OCI-LY7 (cell line): ENCODE data around the gene CIAO3.

Experiments
- EZH2phosphoT487 ChIP-seq: fragments of 200-600 bp; sonication (generic); IDR thresholded peaks from 2 replicates; pipeline ENCODE4 v1.6.1; 2018; ENCODE audit warnings: low read depth, borderline replicate concordance, mild to moderate bottlenecking, mixed run types, antibody characterized with exemption, low read length, moderate library complexity, mixed read lengths
- TF ChIP-seq, protein P1 (sequence below): fragments of 200-600 bp; sonication (generic); conservative IDR thresholded peaks from 2 replicates; pipeline ENCODE4 v1.5.1; 2014; ENCODE audit warnings: mild to moderate bottlenecking, antibody characterized with exemption, low read length, moderate library complexity, mixed read lengths

DNA sequence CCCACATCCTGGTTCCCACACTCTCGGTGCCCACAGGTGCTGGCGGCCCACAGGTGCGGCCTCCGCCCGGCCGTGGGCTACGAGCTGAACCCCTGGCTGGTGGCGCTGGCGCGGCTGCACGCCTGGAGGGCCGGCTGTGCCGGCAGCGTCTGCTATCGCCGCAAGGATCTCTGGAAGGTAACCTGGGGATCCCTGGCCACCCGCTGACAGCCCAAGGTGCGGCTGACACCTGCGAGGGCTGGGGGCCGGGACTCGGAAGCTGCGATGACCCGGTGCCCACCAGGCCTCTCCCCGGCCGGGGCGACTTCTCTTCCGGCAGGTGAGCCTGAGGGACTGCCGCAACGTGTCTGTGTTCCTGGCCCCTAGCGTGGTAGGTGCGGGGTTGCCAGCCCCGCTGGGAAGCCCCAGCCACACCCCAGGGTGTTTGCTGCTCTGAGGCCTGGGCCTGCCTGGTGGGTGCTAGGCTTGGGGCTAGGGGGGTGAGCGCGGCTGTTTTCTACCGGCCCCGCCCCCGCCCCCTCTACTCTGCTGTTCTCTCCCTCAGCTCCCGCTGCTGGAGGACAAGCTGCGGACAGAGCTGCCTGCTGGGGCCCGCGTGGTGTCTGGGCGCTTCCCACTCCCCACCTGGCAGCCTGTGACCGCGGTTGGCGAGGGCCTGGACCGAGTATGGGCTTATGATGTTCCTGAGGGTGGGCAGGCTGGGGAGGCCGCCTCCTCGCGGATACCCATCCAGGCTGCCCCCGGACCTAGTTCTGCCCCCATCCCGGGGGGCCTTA, 18.8 kb downstream of the CIAO3 start:
- no peak for TF ChIP-seq EZH2phosphoT487
- TF ChIP-seq, protein P1, sequence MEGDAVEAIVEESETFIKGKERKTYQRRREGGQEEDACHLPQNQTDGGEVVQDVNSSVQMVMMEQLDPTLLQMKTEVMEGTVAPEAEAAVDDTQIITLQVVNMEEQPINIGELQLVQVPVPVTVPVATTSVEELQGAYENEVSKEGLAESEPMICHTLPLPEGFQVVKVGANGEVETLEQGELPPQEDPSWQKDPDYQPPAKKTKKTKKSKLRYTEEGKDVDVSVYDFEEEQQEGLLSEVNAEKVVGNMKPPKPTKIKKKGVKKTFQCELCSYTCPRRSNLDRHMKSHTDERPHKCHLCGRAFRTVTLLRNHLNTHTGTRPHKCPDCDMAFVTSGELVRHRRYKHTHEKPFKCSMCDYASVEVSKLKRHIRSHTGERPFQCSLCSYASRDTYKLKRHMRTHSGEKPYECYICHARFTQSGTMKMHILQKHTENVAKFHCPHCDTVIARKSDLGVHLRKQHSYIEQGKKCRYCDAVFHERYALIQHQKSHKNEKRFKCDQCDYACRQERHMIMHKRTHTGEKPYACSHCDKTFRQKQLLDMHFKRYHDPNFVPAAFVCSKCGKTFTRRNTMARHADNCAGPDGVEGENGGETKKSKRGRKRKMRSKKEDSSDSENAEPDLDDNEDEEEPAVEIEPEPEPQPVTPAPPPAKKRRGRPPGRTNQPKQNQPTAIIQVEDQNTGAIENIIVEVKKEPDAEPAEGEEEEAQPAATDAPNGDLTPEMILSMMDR: no peak
